ENCODE data around the gene RFX2. TPM values are rescaled to one million over a fixed set of nuclear protein-coding genes. Genes with fewer than 3 reads are reported as not detected.

RFX2 gene
- total RNA-seq, 6 experiments from 2014 or later = 1.6 to 2.9 (median 1.9) TPM

DNA sequence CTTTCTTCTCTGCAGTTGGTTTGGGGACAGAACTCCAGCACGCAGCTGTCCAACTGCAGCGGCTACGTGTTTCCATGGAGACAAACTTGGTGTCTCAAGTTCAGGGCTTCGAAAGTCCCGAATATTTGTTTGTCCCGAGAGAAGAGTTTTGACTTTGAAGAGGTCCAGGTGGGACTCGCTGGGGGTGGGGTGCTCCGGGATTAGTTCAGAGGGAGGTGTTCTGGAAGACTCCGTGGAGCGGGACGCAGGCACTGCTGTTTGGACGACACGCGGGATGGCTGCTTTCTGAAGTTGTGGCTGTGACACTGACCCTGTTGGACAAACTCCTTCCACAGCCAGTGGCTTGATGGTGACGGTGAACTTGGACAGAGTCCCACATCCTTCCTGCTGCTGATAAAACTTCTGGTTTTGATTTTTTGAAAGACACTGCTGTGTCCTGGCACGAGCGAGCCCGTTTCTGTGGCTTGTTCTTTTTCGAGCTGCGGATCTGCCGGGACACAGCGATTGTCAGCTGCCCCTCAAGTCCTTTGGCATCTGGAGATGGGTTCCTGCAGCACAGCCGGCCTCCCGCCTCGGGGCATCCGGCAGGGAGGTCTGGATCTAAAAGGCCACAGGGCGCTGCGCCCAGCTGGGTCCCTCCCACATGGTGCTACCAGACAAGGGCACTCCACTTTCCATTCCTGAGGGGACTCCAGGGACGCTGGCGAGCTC, 116.5 kb downstream of the RFX2 start:
- Histone ChIP-seq H3K36me3 (no peaks in the 10 kb centered on the region), H3K4me1 (no peaks in the 10 kb centered on the region), H3K9me3 (no peaks in the 10 kb centered on the region), H3K27me3 (no peaks in the 10 kb centered on the region), H3K4me3 (no peak overlapping the region), H3K27ac (no peak overlapping the region)
- DNase-seq = no peak
- TF ChIP-seq, protein P1, sequence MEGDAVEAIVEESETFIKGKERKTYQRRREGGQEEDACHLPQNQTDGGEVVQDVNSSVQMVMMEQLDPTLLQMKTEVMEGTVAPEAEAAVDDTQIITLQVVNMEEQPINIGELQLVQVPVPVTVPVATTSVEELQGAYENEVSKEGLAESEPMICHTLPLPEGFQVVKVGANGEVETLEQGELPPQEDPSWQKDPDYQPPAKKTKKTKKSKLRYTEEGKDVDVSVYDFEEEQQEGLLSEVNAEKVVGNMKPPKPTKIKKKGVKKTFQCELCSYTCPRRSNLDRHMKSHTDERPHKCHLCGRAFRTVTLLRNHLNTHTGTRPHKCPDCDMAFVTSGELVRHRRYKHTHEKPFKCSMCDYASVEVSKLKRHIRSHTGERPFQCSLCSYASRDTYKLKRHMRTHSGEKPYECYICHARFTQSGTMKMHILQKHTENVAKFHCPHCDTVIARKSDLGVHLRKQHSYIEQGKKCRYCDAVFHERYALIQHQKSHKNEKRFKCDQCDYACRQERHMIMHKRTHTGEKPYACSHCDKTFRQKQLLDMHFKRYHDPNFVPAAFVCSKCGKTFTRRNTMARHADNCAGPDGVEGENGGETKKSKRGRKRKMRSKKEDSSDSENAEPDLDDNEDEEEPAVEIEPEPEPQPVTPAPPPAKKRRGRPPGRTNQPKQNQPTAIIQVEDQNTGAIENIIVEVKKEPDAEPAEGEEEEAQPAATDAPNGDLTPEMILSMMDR (IDR thresholded peaks at IDR 0.05) = no peak
- TF ChIP-seq POLR2A (IDR thresholded peaks at IDR 0.05) = no peak
- intact Hi-C loops (cut with DNase I) = no loop called here
- peak; percentile 18 to 43 (median 28) for ATAC-seq
- whole genome bisulfite sequencing (ENCODE audit: insufficient coverage, low coverage, low lambda C conversion rate, missing lambda C conversion rate) = 80% methylated on average over 13 of the region's 30 CpGs

DNA sequence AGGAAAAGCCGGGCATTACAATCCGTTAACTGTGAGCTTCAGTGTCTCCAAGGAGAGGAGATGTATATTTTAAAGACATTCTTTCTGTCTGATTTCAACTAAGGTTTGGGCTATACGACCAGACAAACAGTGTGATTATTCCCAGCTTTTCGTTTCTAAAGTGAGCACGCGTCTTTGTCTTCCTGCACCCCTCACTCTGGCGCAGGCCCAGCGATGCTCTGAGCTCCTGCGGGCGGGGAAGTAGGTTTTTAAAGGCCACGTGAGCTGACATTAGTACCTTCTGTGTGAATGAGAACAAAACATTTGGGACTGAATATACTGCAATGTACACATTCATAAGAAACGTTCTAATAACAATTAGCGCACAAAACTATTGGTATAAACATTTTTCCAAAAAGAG, 117.1 kb downstream of the RFX2 start:
- H3K27ac ChIP-seq = no peak overlapping the region
- H3K4me3 ChIP-seq = no peak overlapping the region
- intact Hi-C loops (cut with DNase I) = no loop called here
- ATAC-seq (no peak), DNase-seq (no peak)
- no peak for TF ChIP-seq POLR2A (IDR thresholded peaks at IDR 0.05)
- TF ChIP-seq, protein P1 (IDR thresholded peaks at IDR 0.05) = no peak
- H3K4me1 ChIP-seq = no peaks in the 10 kb centered on the region
- WGBS (ENCODE audit: insufficient coverage, low coverage, low lambda C conversion rate, missing lambda C conversion rate) = 90% methylated on average over 12 of the region's 13 CpGs
- no peaks in the 10 kb centered on the region for H3K9me3 ChIP-seq
- no peaks in the 10 kb centered on the region for H3K36me3 ChIP-seq
- H3K27me3 ChIP-seq = no peaks in the 10 kb centered on the region

DNA sequence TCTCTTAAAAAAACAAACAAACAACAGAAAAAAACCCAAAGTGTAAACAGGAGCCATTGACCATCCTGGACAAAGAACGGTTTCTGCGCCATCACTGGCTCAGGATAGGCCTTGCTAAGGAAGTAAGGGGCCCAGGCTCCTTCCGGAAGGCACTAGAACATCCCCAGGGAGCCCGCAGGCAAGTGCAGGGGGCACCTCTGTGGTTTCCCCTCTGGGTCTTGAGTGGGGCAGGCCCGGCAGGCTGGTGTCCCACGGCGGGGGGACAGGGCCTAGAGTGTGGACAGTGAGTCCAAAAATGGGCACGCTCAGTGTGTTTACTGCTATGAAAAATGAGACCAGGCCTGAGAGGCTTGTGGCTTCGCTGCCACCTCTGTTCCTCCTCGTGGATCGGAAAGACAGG, 117.5 kb downstream of the RFX2 start:
- Histone ChIP-seq H3K9me3 (no peaks in the 10 kb centered on the region), H3K36me3 (no peaks in the 10 kb centered on the region), H3K4me1 (no peaks in the 10 kb centered on the region), H3K27me3 (no peaks in the 10 kb centered on the region), H3K27ac (no peak overlapping the region), H3K4me3 (no peak overlapping the region)
- ATAC-seq = no peak
- 93% methylated on average over 3 of the region's 11 CpGs for WGBS (ENCODE audit: insufficient coverage, low coverage, low lambda C conversion rate, missing lambda C conversion rate)
- TF ChIP-seq, protein P1 (IDR thresholded peaks at IDR 0.05) = no peak
- TF ChIP-seq POLR2A (IDR thresholded peaks at IDR 0.05) = no peak
- intact Hi-C loops (cut with DNase I) = no loop called here
- DNase-seq = no peak

DNA sequence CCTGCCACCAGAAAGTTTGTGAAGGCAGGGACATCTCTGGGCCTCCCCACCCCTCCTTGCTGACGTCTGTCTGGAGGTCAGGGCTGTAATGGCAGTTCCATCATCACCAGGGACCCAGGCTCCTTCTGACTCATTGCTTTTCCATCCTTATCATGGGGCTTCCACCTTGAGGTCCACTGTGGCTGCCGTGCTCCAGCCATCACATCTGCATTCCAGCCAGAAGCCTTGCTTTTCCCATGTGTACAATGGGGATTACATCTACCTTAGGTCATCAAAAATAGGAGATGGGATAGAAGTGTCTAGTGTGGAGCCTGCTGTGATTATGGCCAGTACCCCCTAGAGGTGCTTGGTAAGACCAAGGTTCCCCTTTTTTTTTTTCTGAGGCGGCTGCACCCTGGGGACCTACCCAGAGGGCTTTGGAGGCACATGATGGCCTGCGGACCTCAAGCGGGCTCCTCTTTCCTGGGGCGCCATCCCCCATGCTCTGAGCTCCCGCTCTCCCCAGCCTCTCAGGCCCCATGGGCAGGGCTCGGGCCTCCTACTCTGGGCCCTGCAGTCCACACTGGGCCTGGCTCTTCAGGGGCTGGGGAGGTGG, 119.0 kb downstream of the RFX2 start:
- no peak for ATAC-seq
- Histone ChIP-seq H3K4me1 (peaks cover 0 to 12% (median 4%) of the 10 kb centered on the region in 4 donors), H3K27me3 (no peaks in the 10 kb centered on the region), H3K36me3 (no peaks in the 10 kb centered on the region), H3K9me3 (no peaks in the 10 kb centered on the region), H3K27ac (no peak overlapping the region), H3K4me3 (no peak overlapping the region)
- no peak for TF ChIP-seq POLR2A (IDR thresholded peaks at IDR 0.05)
- TF ChIP-seq, protein P1 (IDR thresholded peaks at IDR 0.05) = no peak
- 100% methylated on average over 4 of the region's 8 CpGs for WGBS (ENCODE audit: insufficient coverage, low coverage, low lambda C conversion rate, missing lambda C conversion rate)
- intact Hi-C loops (cut with DNase I) = no loop called here
- DNase-seq = no peak

Data from right lobe of liver (tissue), 6 donors.